Inflammatory macrophage treated with lipopolysaccharide for 1 hour (primary cell): ENCODE results near the gene PNPLA1.

Experiments used
- DNase-seq, 2 donors: peaks; one replicate each; pipeline ENCODE4 v3.0.0-alpha.2; 2020 to 2022

PNPLA1 gene

GRCh38 chr6:36246506-36247268, 23.2 kb upstream of the PNPLA1 start:
- DNase-seq, result peak in 1 of 2 donors; percentile 27

GRCh38 chr6:36247693-36248092, 22.2 kb upstream of the PNPLA1 start:
- DNase-seq, result no peak

GRCh38 chr6:36248980-36249379, 20.9 kb upstream of the PNPLA1 start:
- no peak for DNase-seq

- DNase-seq, result no peak
Measured at GRCh38 chr6:36249536-36249935, 20.3 kb upstream of the PNPLA1 start.

- no peak for DNase-seq
Measured at GRCh38 chr6:36252005-36252404, 17.9 kb upstream of the PNPLA1 start.

GRCh38 chr6:36263390-36264000, 6.4 kb upstream of the PNPLA1 start:
- DNase-seq, result no peak

- no peak for DNase-seq
Measured at GRCh38 chr6:36265744-36266143, 4.1 kb upstream of the PNPLA1 start.

GRCh38 chr6:36266913-36267644, 2.8 kb upstream of the PNPLA1 start:
- no peak for DNase-seq

- no peak for DNase-seq
Measured at GRCh38 chr6:36267731-36268477, 2.0 kb upstream of the PNPLA1 start.

GRCh38 chr6:36268478-36269275, 1.2 kb upstream of the PNPLA1 start:
- peak; percentile 49 to 69 for DNase-seq

- DNase-seq, result no peak
Measured at GRCh38 chr6:36272234-36272633, 2.4 kb downstream of the PNPLA1 start.

GRCh38 chr6:36273067-36273466, 3.2 kb downstream of the PNPLA1 start:
- DNase-seq, result no peak

GRCh38 chr6:36273802-36274514, 4.1 kb downstream of the PNPLA1 start:
- DNase-seq, result no peak

- DNase-seq, result no peak
Measured at GRCh38 chr6:36276581-36277536, 7.0 kb downstream of the PNPLA1 start.

- no peak for DNase-seq
Measured at GRCh38 chr6:36277946-36278470, 8.1 kb downstream of the PNPLA1 start.

- peak; percentile 56 to 69 for DNase-seq
Measured at GRCh38 chr6:36280467-36280866, 10.6 kb downstream of the PNPLA1 start.

- DNase-seq, result peak in 1 of 2 donors; percentile 35
Measured at GRCh38 chr6:36280983-36281382, 11.1 kb downstream of the PNPLA1 start.

GRCh38 chr6:36283608-36284007, 13.7 kb downstream of the PNPLA1 start:
- DNase-seq, result no peak

GRCh38 chr6:36284359-36284758, 14.5 kb downstream of the PNPLA1 start:
- no peak for DNase-seq

- peak in 1 of 2 donors; percentile 50 for DNase-seq
Measured at GRCh38 chr6:36285187-36285671, 15.4 kb downstream of the PNPLA1 start.
